K562 (cell line): ENCODE measurements around the gene CCR7.

ENCODE experiments used
- BMI1 ChIP-seq: fragments of 150-350 bp; IDR thresholded peaks from 2 replicates; pipeline ENCODE4 v1.6.1; 2014; ENCODE audit warnings: low read length
- MIER1 ChIP-seq: fragments of 450-650 bp; IDR thresholded peaks from 2 replicates; pipeline ENCODE4 v1.6.1; 2016; ENCODE audit warnings: antibody characterized with exemption, mild to moderate bottlenecking, low read depth
- RCOR1 ChIP-seq, 2 experiments: IDR thresholded peaks; 2 replicates each; pipeline ENCODE4 v1.6.1; 2012; ENCODE audit warnings: low read depth in 2 of 2, low read length in 2 of 2, borderline replicate concordance in 1 of 2, improper control_type of control experiment in 1 of 2
- SPI1 ChIP-seq: IDR thresholded peaks from 2 replicates; pipeline ENCODE4 v1.6.1; 2011; ENCODE audit warnings: low read depth, low read length, control low read depth, borderline replicate concordance
- ZEB2 ChIP-seq: fragments of 450-650 bp; IDR thresholded peaks from 2 replicates; pipeline ENCODE4 v1.6.1; 2016

- TF ChIP-seq RCOR1 (IDR thresholded peaks at IDR 0.05; ENCODE audit: borderline replicate concordance in 1 of 2, low read depth in 2 of 2, low read length in 2 of 2) (no peak), ZEB2 (no peak), SPI1 (no peak), BMI1 (no peak), MIER1 (no peak)
Observed at GRCh38 chr17:40610359-40610758, 45.1 kb upstream of the CCR7 start.
